Retinal pigment epithelial cell (primary cell): Measurements from ENCODE around the gene DBF4.
"Not testable (repeated sequence)": the region's sequence is repeated elsewhere in the genome, so short reads cannot be mapped to it uniquely, and the experiment has no call there.

ENCODE experiments used
- DNase-seq: peaks from one replicate; pipeline ENCODE4 v3.0.0-alpha.2; 2010; ENCODE audit warnings: low read depth
- H3K4me3 ChIP-seq: 2 replicates; pipeline ENCODE4 v1.5.1; 2011; ENCODE audit warnings: mild to moderate bottlenecking, low read length, control low read depth, moderate library complexity
- CTCF ChIP-seq: conservative IDR thresholded peaks from 2 replicates; pipeline ENCODE4 v1.5.1; 2011; ENCODE audit warnings: low read depth, low read length, control low read depth, inconsistent platforms

The DBF4 gene

DNA sequence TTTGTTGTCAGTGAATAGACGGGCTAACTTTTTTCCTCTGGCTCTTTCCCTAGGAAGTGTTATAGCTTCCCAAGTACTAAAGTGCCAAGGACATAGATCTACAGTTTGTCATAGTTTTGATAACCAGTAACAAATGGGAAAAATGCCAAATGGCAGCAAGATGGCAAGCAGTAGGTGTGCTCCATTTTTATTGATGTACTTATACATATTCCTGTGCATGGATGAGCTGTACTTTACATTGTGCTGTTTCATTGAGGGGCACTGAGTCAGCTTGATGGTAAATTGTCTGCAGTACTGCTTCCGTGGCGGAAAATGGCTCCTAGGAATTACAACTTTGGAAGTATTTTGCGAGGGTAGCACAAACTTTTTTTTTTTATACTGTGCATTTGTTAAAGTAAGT is 64.8 kb downstream of the DBF4 start:
- DNase-seq = no peak
- H3K4me3 ChIP-seq = no peak overlapping the region
- TF ChIP-seq CTCF = no peak

- DNase-seq = no peak
- TF ChIP-seq CTCF = no peak
- H3K4me3 ChIP-seq = no peak overlapping the region
Observed at GRCh38 chr7:87944547-87944946, 68.3 kb downstream of the DBF4 start.

- H3K4me3 ChIP-seq, DNase-seq: not testable (repeated sequence)
Observed at GRCh38 chr7:87945926-87946325, 69.6 kb downstream of the DBF4 start.

- no peak overlapping the region for H3K4me3 ChIP-seq
- no peak for TF ChIP-seq CTCF
- no peak for DNase-seq
Observed at GRCh38 chr7:87948371-87948770, 72.1 kb downstream of the DBF4 start.
